K562 (cell line): ENCODE data around the gene MED12. TPM values are rescaled to one million over a fixed set of nuclear protein-coding genes. Genes with fewer than 3 reads are reported as not detected.

Source experiments
- CHAMP1 ChIP-seq: fragments of 450-650 bp; IDR thresholded peaks from 2 replicates; pipeline ENCODE4 v1.6.1; 2016; ENCODE audit warnings: mild to moderate bottlenecking
- FOS ChIP-seq: IDR thresholded peaks from 3 replicates; pipeline ENCODE4 v1.6.1; 2011; ENCODE audit not compliant: insufficient read length; ENCODE audit errors: extremely low read depth
- FOXP4 ChIP-seq: sonication (generic); formaldehyde crosslinking; IDR thresholded peaks from 2 replicates; pipeline ENCODE4 v1.8.0; 2022; ENCODE audit warnings: mild to moderate bottlenecking, missing genetic modification reagents, borderline replicate concordance
- JUN ChIP-seq, 2 experiments: sonication (generic) in 1 of 2; formaldehyde crosslinking in 1 of 2; IDR thresholded peaks; 2 replicates each; pipeline versions ENCODE4 v1.6.1 to v1.8.0; 2012 to 2022; ENCODE audit warnings: borderline replicate concordance in 2 of 2, mild to moderate bottlenecking in 2 of 2, improper control_type of control experiment in 1 of 2, low read depth in 1 of 2, low read length in 1 of 2, missing genetic modification reagents in 1 of 2
- KDM5B ChIP-seq: fragments of 200-600 bp; sonication (generic); IDR thresholded peaks from 2 replicates; pipeline ENCODE4 v1.6.1; 2012; ENCODE audit warnings: low read depth, mild to moderate bottlenecking, moderate library complexity, low read length, control low read depth, inconsistent platforms; ENCODE audit not compliant: insufficient replicate concordance
- NBN ChIP-seq: fragments of 450-650 bp; IDR thresholded peaks from 2 replicates; pipeline ENCODE4 v1.6.1; 2016; ENCODE audit warnings: low read depth, mild to moderate bottlenecking
- NCOA4 ChIP-seq: fragments of 450-650 bp; IDR thresholded peaks from 2 replicates; pipeline ENCODE4 v1.6.1; 2018; ENCODE audit warnings: mild to moderate bottlenecking; ENCODE audit not compliant: partially characterized antibody
- NFRKB ChIP-seq: fragments of 450-650 bp; IDR thresholded peaks from 2 replicates; pipeline ENCODE4 v1.6.1; 2016; ENCODE audit warnings: low read depth
- PHF8 ChIP-seq: fragments of 200-600 bp; sonication (generic); IDR thresholded peaks from 2 replicates; pipeline ENCODE4 v1.6.1; 2012; ENCODE audit warnings: mixed run types, mild to moderate bottlenecking, inconsistent platforms, low read length, moderate library complexity, borderline replicate concordance
- PURB ChIP-seq: sonication (generic); formaldehyde crosslinking; IDR thresholded peaks from 2 replicates; pipeline ENCODE4 v1.9.0; 2021; ENCODE audit warnings: low read depth, mild to moderate bottlenecking, missing genetic modification reagents
- RUNX1 ChIP-seq: sonication (generic); IDR thresholded peaks from 2 replicates; pipeline ENCODE4 v1.6.1; 2016; ENCODE audit warnings: antibody characterized with exemption, low read depth
- SRSF3 ChIP-seq: fragments of 200-400 bp; formaldehyde crosslinking; IDR thresholded peaks from 2 replicates; pipeline ENCODE4 v1.6.1; 2016; ENCODE audit warnings: mild to moderate bottlenecking, low read length, moderate library complexity; ENCODE audit not compliant: insufficient read depth
- SUPT5H ChIP-seq: fragments of 450-650 bp; IDR thresholded peaks from 2 replicates; pipeline ENCODE4 v1.6.1; 2016
- ZNF197 ChIP-seq: fragments of 200-800 bp; sonication (Bioruptor generic); IDR thresholded peaks from 2 replicates; pipeline ENCODE4 v1.6.1; 2016; ENCODE audit warnings: low read depth, missing genetic modification characterization, missing compliant biosample characterization
- ZNF316 ChIP-seq: fragments of 450-650 bp; IDR thresholded peaks from 2 replicates; pipeline ENCODE4 v1.6.1; 2016
- polyA plus RNA-seq, 8 experiments: library from polyadenylated mRNA; depleted of rRNA in 4 of 8; stranded (reverse) in 5 of 8; unstranded in 3 of 8; fragments of >200 nt; fragmentation: Nextera tagmentation in 2 of 8; fragmentation: Illumina TruSeq in 1 of 8; extraction: Ambion mirVana in 2 of 8; extraction: Trizol in 1 of 8; gene quantifications; 2 replicates each; pipeline versions ENCODE4 v1.2.1 to v1.2.3, GENCODE V29; 2011 to 2014; ENCODE audit warnings: inconsistent platforms in 1 of 8, missing spikeins in 1 of 8
- total RNA-seq, 7 experiments: library from RNA; depleted of rRNA in 6 of 7; stranded (reverse); fragments of >200 nt in 6 of 7; fragmentation: Illumina TruSeq in 2 of 7; extraction: Trizol in 2 of 7; gene quantifications; 2 replicates each; pipeline versions ENCODE4 v1.2.1 to v1.2.3, GENCODE V29; 2011 to 2021; ENCODE audit warnings: low replicate concordance in 1 of 7

Gene MED12
- total and polyA plus RNA-seq, 9 of the 15 experiments (the other 6 are each of a cell fraction or from before 2014, with no cell fraction given), result 1.6 to 49.7 (median 8.6) TPM

- TF ChIP-seq NCOA4, result no peak
- TF ChIP-seq NFRKB, result peak; percentile 66; the same call in 1 of the 2 replicates
- TF ChIP-seq ZNF197 (CRISPR knock-in tag), result no peak
- peak; percentile 48 for TF ChIP-seq KDM5B
- no peak for TF ChIP-seq PURB
- peak; percentile 51; the same call in 1 of the 2 replicates for TF ChIP-seq PHF8
- no peak for TF ChIP-seq NBN
- TF ChIP-seq SUPT5H, result peak; percentile 70
- no peak for TF ChIP-seq FOXP4
- no peak for TF ChIP-seq ZNF316
- TF ChIP-seq FOS, result no peak
- no peak for TF ChIP-seq SRSF3
- TF ChIP-seq CHAMP1, result no peak
- TF ChIP-seq JUN (IDR thresholded peaks at IDR 0.05; ENCODE audit: borderline replicate concordance, low read depth, low read length), result no peak
- no peak for TF ChIP-seq JUN (CRISPR knock-in tag; IDR thresholded peaks at IDR 0.05; ENCODE audit: borderline replicate concordance)
- TF ChIP-seq RUNX1, result no peak
These were observed at the start of gene MED12 (continued) for GRCh38 chrX:71118032-71118984.
